Measurements from ENCODE around the gene NUDC.

Gene NUDC

DNA sequence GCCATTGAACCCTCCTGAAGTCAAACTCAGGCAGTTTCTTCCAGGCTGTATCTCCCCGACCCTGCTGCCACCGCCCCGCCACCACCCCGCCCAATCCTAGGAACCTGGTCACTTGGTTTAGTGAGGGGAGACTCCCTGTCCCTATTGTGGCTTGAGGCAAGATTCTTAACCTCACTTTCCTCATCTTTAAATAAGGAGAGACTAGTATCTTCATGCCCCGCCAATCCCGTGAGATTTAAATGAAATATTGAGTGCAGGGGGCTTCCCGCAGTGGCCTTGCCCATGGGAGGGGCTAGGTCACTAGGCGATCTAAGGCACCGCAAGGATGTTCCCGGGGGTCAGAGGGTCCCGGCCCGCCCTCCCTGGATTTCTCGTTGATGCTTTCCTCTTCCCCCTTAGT lies 37.7 kb downstream of the NUDC start:
- DNase-seq (ENCODE audit: low read depth) = no peak
- TF ChIP-seq, protein P1, sequence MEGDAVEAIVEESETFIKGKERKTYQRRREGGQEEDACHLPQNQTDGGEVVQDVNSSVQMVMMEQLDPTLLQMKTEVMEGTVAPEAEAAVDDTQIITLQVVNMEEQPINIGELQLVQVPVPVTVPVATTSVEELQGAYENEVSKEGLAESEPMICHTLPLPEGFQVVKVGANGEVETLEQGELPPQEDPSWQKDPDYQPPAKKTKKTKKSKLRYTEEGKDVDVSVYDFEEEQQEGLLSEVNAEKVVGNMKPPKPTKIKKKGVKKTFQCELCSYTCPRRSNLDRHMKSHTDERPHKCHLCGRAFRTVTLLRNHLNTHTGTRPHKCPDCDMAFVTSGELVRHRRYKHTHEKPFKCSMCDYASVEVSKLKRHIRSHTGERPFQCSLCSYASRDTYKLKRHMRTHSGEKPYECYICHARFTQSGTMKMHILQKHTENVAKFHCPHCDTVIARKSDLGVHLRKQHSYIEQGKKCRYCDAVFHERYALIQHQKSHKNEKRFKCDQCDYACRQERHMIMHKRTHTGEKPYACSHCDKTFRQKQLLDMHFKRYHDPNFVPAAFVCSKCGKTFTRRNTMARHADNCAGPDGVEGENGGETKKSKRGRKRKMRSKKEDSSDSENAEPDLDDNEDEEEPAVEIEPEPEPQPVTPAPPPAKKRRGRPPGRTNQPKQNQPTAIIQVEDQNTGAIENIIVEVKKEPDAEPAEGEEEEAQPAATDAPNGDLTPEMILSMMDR (conservative IDR thresholded peaks at IDR 0.05; ENCODE audit: low read depth, low read length) = no peak
- peak overlapping the region; percentile 54 for H3K4me3 ChIP-seq (ENCODE audit: low read depth, low read length)

DNA sequence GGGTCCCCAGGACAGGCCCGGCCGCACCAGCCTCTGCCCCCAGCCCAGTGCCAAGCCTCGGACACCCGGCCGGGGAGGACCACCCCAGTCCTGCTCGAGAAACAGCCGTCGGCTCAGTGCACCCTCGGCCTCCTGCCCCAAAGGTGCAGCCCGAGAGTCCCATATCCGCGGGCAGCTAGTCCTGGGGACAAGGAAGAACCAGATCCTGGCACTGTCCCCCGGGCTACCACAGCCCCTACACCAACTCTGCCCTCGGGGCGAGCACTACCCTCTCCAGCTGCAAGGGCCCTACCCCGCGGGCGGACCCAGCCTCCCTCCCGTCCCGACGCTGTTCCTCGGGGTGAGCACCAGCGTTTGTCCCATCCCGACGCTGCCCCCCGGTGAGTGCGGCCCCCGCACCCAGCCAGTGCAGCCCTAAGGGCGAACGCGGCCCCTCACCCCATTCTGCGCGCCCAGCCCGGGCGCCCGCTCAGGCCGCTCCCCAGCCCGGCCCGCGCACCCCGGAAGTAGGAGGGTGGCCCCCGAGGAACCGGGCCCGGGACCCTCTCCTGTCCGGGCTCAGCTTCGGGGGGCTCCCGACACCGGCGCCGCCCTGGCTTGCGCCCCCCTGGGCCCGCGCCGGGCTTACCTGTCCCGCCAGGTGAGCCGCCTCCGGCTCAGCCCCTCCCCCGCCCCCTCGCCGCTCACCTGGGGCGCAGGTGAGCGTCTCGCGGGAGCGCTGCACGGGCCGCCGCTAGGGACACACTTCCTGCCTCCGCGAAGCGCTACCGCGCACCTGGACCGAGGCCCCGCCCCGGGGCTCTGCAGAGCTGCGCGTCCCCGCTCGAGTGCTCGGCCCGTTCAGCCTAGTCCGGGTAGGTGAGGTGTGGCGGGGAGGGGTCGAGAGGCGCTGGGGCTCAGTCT lies 38.4 kb downstream of the NUDC start, which contains the start of gene KDF1:
Gene KDF1 (minus strand): TSS at position 747 of the 903 bp plus-strand sequence. CDS start 8,088 bp downstream, outside the sequence.
- TF ChIP-seq, protein P1 (conservative IDR thresholded peaks at IDR 0.05; ENCODE audit: low read depth, low read length) = no peak
- no peak for DNase-seq (ENCODE audit: low read depth)
- H3K4me3 ChIP-seq (ENCODE audit: low read depth, low read length) = peak within 1 kb of the TSS; percentile 54

DNA sequence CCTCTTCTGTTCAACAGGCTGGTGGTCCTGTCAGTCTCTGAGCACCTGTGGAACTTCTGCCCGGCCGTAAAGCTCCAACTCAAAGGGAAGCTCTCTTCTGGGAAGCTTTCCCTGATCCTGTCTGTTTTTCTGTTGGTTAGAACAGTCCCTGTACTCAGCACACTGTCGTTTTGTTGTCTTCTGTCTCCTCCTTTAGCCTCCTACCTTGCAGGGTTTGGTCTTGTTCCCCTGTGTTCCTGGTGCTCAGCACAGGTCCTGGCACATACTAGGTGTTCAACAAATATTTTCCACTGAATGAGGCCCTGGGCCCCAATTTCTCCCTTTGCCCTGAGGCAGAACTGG lies 39.1 kb downstream of the NUDC start:
- peak overlapping the region; percentile 54 for H3K4me3 ChIP-seq (ENCODE audit: low read depth, low read length)
- TF ChIP-seq, protein P1 (conservative IDR thresholded peaks at IDR 0.05; ENCODE audit: low read depth, low read length) = no peak
- DNase-seq (ENCODE audit: low read depth) = no peak

DNA sequence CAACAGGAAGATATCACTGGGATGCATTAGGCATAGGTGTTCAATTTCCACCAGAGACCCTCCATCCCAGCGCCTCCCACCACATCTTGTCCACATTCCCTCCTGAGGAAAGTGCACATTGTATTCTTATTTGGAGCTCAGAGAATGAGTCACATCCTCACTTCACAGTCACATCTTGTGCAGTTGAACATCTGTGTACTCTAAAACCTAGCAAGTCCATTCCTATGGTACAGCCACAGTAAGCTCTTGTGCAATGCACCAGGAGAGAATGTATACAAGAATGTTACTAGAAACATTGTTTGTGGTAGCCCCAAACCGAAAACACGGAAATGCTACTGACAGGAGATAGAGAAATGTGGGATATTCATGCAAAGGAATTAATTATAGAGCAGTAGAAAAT lies 40.3 kb downstream of the NUDC start:
- peak; percentile 97 for DNase-seq (ENCODE audit: low read depth)
- no peak overlapping the region for H3K4me3 ChIP-seq (ENCODE audit: low read depth, low read length)
- TF ChIP-seq, protein P1 (conservative IDR thresholded peaks at IDR 0.05; ENCODE audit: low read depth, low read length) = no peak

DNA sequence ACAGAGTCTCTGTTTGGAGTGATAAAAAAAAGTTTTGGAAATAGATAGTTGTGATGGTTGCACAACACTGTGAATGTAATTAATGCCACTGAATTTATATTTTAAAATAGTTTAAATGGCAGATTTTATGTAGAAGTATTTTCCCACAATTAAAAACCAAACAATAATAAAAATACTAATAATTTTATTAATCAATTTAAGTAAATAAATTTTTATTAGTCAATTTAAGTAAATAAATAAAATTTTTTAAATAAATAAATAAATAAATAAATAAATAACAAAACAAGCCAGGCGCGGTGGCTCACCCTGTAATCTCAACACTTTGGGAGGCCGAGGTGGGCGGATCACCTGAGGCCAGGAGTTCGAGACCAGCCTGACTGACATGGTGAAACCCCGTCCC lies 43.7 kb downstream of the NUDC start:
- TF ChIP-seq, protein P1 (conservative IDR thresholded peaks at IDR 0.05; ENCODE audit: low read depth, low read length) = no peak
- no peak for DNase-seq (ENCODE audit: low read depth)

DNA sequence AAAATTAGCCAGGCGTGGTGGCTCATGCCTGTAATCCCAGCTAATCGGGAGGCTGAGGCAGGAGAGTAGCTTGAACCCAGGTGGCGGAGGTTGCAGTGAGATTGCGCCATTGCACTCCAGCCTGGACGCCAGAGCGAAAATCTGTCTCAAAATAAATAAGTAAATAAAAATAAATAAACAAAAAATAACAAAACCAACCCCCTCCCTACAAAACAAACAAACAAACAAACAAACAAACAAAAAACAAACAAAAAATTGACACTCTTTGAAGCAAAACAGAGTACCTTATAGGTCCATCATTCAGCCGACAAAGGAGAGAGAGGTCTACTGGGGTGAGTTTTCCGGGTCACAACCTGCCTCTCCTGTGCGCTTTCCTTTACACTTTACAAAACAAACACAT lies 44.1 kb downstream of the NUDC start:
- H3K4me3 ChIP-seq (ENCODE audit: low read depth, low read length) = no peak overlapping the region
- TF ChIP-seq, protein P1 (conservative IDR thresholded peaks at IDR 0.05; ENCODE audit: low read depth, low read length) = no peak
- no peak for DNase-seq (ENCODE audit: low read depth)

More for the DNA sequence above, 43.7 kb downstream of the NUDC start:
- H3K4me3 ChIP-seq (ENCODE audit: low read depth, low read length) = no peak overlapping the region

DNA sequence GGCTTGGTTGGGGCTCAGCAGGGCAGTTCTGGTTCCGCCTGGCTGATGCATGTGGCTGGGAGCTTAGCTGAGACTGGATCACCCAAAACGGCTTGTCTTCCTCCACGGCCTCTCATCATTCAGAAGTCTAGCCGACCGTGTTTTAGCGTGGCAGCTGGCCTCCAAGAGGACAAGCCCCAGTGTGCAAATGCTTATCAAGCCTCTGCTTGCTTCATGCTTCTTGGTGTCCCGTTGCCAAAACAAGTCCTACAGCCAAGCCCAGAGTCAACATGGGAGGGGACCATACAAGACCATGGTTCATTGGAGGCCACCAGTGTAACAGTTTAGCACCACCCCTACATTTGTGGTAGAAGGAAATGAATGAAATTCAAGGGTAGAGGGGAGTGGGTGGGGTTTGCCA lies 49.3 kb downstream of the NUDC start:
- DNase-seq (ENCODE audit: low read depth) = peak; percentile 21
- H3K4me3 ChIP-seq (ENCODE audit: low read depth, low read length) = no peak overlapping the region
- TF ChIP-seq, protein P1 (conservative IDR thresholded peaks at IDR 0.05; ENCODE audit: low read depth, low read length) = no peak
